GM12892 (cell line): ENCODE data around the gene ZDHHC13.

Experiments
- DNase-seq: peaks from one replicate; pipeline ENCODE4 v3.0.0; 2011; ENCODE audit not compliant: insufficient read length
- FAIRE-seq: peaks from 2 replicates; lab custom pipeline; 2011; peaks lifted over from hg19 to GRCh38; lab: Jason Lieb, UNC
- POLR2A ChIP-seq: IDR thresholded peaks from 2 replicates; pipeline ENCODE4 v1.6.1; 2011; ENCODE audit warnings: low read depth, low read length, control low read depth
- POLR2AphosphoS5 ChIP-seq: IDR thresholded peaks from 2 replicates; pipeline ENCODE4 v1.6.1; 2011; ENCODE audit warnings: low read depth, low read length, control low read depth
- TAF1 ChIP-seq: IDR thresholded peaks from 2 replicates; pipeline ENCODE4 v1.6.1; 2011; ENCODE audit warnings: low read depth, mild to moderate bottlenecking, control low read depth, low read length, borderline replicate concordance

ZDHHC13 gene

GRCh38 chr11:19181531-19182261 lies 64.7 kb downstream of the ZDHHC13 start:
- no peak for FAIRE-seq
- TF ChIP-seq TAF1, result no peak
- TF ChIP-seq POLR2A, result no peak
- no peak for TF ChIP-seq POLR2AphosphoS5

GRCh38 chr11:19183646-19184045 lies 66.7 kb downstream of the ZDHHC13 start:
- FAIRE-seq (no peak), DNase-seq (no peak)
- no peak for TF ChIP-seq POLR2AphosphoS5
- no peak for TF ChIP-seq POLR2A
- no peak for TF ChIP-seq TAF1

More at GRCh38 chr11:19181531-19182261, 64.7 kb downstream of the ZDHHC13 start:
- no peak for DNase-seq

- no peak for TF ChIP-seq POLR2A
- no peak for TF ChIP-seq TAF1
- TF ChIP-seq POLR2AphosphoS5, result no peak
- DNase-seq (no peak), FAIRE-seq (no peak)
Observed at GRCh38 chr11:19185036-19185435, 68.1 kb downstream of the ZDHHC13 start.

GRCh38 chr11:19185516-19186052 lies 68.6 kb downstream of the ZDHHC13 start:
- TF ChIP-seq POLR2A (no peak), TAF1 (no peak), POLR2AphosphoS5 (no peak)
- FAIRE-seq (no peak), DNase-seq (no peak)

- TF ChIP-seq POLR2AphosphoS5, result no peak
- no peak for TF ChIP-seq POLR2A
- no peak for TF ChIP-seq TAF1
- DNase-seq (no peak), FAIRE-seq (no peak)
Observed at GRCh38 chr11:19187114-19187832, 70.3 kb downstream of the ZDHHC13 start.

GRCh38 chr11:19187833-19188258 lies 70.9 kb downstream of the ZDHHC13 start:
- DNase-seq, result no peak
- TF ChIP-seq POLR2A, result no peak
- TF ChIP-seq POLR2AphosphoS5, result no peak
- TF ChIP-seq TAF1, result no peak
- no peak for FAIRE-seq

GRCh38 chr11:19191530-19192169 lies 74.7 kb downstream of the ZDHHC13 start:
- DNase-seq, result no peak
- FAIRE-seq, result peak; percentile 30
- TF ChIP-seq POLR2AphosphoS5 (no peak), POLR2A (no peak), TAF1 (no peak)

GRCh38 chr11:19193916-19194315 lies 76.9 kb downstream of the ZDHHC13 start:
- FAIRE-seq (no peak), DNase-seq (no peak)
- TF ChIP-seq POLR2A (no peak), TAF1 (no peak), POLR2AphosphoS5 (no peak)

- TF ChIP-seq POLR2AphosphoS5 (no peak), TAF1 (no peak), POLR2A (no peak)
- DNase-seq (no peak), FAIRE-seq (no peak)
Observed at GRCh38 chr11:19194620-19195308, 77.8 kb downstream of the ZDHHC13 start.

- FAIRE-seq, result no peak
- TF ChIP-seq TAF1 (no peak), POLR2AphosphoS5 (no peak)
- DNase-seq, result no peak
Observed at GRCh38 chr11:19196432-19196831, 79.5 kb downstream of the ZDHHC13 start.
